GM21528 (cell line): ENCODE results near the gene TUT1.
"Not testable (repeated sequence)": the region's sequence is repeated elsewhere in the genome, so short reads cannot be mapped to it uniquely, and the experiment has no call there.

Experiments used
- ATAC-seq: cut with Tn5 transposase; IDR thresholded peaks from one replicate; pipeline ENCODE4 v1.9.1; 2021; ENCODE audit warnings: mild to moderate bottlenecking, moderate library complexity; ENCODE audit not compliant: unreplicated experiment, low FRiP score

TUT1 gene

DNA sequence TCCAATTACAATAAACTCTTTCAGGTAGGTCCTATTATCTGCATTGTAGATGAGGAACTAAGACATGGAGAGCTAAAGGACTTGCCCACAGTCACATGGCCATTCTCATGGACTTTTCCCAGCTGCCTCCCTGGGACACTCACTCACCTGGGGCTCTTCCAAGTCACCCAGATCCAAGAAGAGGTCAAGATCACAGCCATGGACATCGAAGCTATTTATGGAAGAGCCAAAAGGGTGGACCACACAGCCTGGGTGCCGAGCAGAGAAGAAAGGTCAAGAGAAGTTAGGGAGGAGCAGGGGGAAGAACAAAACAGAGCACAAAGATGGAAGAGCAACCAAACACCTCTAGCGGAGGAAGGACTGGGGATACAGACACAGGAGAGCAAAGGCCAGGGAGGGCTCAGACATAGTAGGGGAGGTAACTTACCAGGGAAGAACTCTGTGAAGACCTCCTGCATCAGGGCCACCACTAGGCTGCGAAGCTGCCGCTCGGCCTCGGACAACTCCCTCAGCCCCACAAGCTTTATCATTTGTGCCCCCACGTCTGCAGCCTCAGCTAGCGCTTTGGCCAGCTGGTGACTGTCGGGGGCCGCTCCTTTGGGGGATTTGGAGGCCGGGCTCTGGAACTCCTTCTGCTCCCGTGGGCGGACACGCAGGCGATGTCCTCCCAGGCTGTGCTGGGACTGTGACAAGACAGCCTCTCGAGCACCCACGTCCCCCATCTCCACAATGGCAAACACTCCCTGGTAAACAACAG lies 10.2 kb downstream of the TUT1 start:
- ATAC-seq: no peak

DNA sequence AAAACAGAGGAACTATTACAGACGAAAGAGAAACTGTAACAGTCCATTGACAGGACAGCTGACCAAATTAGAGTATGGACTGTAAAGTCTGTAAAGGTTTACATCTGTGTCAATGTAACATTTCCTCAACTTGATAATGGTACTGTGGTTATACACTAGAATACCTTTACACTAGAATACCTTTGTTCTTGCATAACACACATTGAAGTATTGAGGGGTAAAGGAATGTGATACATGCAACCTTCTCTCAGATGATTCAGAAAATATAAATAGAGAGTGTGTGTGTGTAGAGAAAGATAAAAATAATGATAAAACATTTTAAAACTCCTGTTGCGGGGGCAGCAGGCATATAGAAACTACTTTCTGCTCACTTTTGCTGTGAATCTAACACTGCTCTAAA lies 12.1 kb downstream of the TUT1 start:
- ATAC-seq: no peak

DNA sequence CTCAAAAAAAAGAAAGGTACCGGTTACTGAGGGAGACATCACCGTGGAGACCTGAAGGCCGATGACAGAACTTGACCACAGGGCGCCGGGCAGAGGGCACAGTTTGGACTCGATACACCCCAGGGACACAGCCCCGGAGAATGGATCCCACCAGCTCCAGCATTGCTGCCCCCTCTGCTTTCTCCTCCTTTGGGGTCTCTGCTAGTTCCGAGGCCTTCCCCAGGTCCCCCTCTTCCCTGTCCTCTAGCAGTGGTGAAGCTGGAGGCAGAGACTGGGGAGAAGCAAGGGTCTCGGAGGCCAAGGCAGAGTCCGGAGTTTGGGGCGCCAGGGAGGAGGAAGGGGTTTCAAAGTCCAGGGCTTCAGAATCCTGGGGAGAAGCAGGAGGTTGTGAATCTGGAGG lies 12.8 kb downstream of the TUT1 start:
- ATAC-seq: no peak

DNA sequence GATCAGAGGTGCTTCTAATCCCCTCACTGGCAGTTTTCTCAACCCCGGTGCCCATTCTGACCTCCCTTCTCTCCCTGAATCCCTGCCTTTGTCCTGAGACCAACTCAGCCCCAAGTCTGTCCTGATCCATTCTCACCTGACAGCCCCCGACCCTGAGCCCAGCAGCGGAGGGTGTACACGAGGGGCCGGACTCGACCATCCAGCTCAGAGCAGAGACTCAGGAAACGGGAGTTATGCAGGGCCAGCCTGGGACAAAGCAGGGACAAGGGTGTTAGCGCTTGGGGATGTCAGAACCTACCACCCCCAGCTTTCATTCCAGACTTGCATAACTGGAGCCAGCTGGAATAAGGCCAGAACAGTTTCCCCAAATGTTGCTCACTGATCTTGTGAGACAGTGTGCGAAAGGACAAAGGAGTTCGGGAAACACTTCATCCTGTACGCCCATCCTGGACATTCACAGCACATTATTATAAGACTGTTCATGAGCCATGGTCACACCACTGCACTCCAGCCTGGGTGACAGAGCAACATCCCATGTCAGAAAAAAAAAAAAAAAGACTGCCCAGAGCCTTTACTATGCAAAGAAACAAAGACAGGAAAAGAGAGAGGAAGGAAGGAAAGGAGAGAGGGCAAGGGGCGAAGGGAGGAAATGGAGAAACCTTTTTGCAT lies 14.1 kb downstream of the TUT1 start:
- no peak for ATAC-seq

DNA sequence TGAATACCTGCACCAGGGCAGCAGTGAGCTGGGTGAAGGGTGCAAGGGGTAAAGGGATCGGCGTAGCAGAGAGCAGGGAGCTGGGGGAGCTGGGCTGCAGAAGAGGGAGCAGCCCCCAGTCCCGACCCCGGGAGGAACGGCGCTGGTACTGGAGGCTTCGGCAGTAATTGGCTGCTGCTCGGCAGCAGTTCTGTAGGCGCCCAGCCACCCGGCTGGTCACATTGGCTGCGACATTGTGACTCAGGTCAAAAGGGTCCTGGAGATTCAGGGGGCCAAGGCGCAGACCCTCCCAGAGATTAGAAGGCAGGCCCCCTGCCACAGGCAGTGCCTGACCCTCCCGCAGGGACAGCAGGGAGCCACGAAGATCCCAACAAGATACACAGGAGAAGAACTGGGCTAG lies 15.5 kb downstream of the TUT1 start:
- no peak for ATAC-seq

DNA sequence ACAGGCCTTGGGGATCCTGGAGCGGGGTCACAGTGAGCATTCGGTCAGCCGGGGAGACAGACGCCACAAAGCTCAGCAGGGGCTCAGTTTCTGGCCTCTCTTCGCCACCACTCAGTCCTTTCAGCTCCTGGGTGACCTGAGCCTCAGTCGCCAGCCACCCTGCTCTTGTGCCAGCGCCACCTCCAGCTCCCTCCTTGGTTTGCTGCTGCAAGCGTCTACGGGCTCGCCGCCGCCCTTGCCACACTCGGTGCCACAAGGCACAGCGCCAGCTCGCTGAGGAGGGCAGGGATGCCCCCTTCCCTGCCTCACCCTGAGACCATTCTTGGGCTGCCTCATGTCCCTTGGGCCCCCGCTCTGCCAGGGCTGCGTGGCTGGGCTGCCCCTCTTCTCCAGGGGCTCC lies 16.2 kb downstream of the TUT1 start:
- ATAC-seq: no peak

DNA sequence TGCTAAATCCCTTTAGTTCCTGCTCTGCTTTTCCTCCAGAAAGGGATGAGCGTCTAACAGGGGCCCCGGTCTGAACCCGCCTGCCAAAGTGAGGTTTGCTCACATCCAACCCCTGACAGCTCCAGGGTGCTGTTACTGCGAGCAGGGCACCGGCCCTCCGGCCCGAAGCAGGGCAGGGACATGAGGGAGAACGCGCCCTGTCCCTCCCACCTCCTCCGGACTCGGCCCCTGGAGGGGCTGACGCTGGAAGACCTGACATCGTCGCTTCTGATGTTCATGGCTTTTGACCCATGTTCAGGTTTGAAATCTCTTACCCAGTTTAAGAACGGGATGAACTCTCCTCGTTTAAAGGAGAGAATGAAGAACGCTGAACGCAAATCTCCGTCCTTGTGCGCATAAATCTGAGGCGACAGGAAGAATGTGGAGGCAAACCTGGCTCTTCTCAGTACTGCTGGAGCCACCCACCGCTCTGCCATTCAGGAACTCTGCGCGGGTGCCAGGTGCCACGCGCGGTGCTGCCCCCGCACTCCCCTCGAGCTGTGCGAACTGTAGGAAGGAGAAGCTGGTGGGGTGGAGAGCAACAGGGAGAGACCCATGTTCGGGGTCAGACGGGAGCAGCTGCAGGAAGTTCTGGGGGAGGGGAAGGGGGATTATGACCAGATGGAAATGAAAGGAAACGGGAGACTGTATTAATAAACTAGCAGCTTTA lies 16.8 kb downstream of the TUT1 start:
- ATAC-seq: peak; percentile 14

DNA sequence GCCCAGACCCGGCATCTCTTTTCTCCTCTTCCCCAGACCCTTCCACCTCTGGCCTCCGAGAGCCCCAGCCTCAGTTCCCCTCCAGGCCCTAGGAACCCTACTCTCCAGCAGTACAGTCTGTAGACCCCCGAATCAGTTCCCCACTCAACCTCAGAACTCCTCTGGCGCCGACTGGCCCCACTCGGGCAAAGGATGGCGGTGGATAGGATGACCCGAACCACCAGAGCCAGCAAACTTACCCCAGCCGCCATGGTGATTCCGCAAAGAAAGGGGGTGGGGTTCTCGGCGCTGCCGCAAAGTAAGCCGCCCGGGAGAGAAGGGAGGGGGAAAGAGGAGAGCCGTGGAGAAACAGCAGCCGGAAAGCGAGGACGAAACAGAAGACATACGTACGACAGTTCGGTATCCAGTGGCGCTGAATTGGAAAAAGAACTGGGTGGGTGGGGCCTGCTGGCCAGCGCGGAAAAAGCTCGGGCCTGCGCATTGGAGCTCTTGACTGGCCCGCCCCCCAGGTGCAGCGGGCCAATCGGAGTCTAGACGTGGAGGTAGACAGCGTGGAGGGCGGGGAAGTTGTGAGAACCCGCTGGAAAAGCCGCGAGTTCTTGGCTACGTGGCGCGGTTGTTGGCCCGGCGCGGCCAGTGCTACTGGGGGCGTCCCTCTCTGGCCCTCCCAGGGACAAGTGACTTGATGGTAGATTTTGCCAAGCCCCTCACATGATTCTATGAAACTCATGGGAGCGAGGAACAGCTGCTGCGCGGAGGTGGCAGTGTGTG lies 17.5 kb downstream of the TUT1 start, which contains the start of gene EEF1G:
Gene EEF1G (minus strand): TSS at position 300 of the 771 bp plus-strand sequence. CDS start 49 bp downstream, at position 251.
- ATAC-seq: peak; percentile 80

DNA sequence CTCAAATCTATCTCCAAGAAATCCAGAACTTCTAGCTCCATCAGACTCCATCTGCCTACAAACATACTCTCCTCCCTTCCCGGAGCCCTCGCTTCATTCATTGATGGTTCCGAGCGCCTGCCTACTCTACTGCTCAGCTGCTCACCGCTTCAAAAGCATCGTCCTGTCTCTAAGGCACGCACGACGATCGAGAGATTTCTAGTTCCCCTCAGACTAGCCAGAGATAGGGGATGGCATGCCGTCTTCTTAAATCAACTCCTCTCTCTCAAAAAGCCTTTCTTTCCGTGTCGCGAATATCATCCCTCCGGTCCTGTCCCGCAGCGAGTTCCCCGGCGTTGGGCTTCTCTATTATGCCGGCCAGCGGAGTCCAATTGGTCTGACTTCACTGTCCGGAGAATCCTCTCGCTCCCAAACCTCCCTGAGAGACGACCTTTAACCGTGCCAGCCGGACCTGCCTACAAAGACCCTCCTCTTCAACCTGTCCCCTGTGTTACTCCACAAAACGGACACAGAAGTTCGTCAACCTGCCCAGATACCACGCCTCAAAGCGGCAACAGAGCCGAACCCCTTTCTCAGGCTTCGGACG lies 18.2 kb downstream of the TUT1 start:
- no peak for ATAC-seq

DNA sequence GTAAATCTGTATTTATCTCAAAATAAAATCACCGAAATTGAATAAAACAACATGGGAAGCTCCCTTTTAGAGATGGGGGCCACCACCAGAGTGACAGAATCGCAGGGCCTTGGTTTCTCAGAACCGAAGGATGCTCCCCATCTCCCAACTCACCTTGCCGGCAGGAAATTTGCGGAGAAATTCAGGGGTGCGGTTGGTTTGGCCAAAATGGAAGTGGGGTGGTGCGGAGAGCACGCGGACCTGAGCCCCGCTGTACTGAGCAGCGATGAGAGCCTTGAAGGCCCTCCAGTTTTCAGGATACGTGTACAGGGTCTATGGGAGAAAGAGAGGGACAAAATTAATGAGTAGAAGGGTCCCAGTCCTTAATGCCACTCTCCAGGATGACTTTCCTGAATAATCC lies 18.9 kb downstream of the TUT1 start:
- no peak for ATAC-seq

DNA sequence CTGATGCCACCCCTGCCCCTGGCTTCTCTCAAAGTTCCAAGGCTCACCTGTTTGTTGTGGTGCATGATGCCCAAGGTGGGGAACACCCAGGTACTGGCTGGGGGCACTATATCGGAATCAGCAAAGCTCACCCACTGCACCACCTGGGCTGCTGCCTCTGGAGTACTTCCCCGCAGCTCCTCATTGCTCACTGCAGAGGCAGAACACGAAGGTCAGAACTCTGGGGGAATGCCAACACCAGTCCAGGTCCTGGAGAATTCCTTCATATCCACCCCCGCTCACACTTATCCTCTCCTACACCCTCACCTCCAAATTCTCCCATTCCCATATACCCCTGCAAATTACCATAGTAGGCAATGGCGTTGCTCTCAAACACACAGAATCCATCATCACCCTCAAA lies 19.8 kb downstream of the TUT1 start:
- ATAC-seq: not testable (repeated sequence)

DNA sequence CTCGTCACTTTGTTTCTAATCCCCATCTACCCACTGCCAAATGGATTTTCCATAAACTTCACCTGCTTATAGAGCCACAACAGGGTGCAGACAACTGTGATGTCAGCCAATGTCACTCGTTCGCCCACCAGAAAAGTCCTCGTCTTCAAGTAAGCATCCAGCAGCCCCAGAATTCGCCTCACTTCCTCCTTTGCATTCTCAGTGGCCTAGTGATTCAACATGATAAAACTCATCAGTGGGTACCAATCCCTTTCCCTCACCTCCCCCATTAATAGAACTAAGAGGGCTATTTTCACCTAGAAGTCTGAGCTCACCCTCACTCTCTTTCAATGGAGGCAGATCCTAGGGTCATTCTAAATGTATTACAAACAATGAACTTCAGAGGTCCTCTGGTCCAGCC lies 20.4 kb downstream of the TUT1 start:
- ATAC-seq: not testable (repeated sequence)

DNA sequence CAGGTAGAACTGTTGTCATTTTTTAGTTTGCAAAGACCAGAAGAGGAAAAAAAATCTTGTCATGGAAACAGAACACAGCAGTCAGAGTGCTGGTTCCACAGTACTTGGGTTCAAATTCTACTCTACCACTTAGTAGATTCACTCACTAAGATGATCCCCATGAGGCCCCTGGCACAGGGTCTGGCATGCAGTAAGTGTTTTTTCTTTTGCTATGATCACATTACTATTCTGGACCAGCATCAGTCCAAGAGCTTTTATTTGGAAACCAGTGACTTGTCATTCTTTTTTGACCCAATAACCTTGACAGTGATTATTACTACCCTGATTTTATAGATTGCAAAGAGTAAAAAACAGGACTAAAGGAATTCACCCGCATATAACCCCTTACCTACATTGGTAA lies 21.7 kb downstream of the TUT1 start:
- no peak for ATAC-seq

DNA sequence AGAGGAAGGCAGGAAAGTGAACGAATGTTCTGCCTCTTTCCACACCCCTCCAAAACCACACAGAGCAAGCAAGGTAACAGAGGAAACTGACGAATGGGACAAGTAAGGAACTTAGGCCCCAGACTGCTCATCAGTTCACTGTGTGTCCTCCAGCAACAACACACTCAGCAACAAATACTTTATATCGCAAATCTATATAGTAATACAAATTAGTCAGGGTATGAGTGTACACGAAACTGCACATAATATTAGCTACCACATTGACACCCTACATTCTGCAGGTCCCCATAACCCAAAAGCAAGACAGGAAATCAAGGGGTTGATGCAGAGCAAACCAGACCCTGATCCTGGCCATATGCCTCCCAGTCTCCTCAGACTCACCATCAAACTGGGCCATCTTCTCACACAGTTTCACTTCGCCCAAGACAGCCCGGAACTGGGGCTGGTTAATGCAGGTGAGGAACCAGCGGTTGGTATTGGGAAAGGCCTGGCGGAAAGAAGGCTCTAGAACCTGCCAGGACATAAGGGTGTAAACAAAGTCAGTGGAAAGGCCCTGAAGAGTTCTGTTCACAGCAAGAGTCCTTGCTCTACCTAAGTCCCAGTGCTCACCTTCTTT lies 24.2 kb downstream of the TUT1 start:
- no peak for ATAC-seq

DNA sequence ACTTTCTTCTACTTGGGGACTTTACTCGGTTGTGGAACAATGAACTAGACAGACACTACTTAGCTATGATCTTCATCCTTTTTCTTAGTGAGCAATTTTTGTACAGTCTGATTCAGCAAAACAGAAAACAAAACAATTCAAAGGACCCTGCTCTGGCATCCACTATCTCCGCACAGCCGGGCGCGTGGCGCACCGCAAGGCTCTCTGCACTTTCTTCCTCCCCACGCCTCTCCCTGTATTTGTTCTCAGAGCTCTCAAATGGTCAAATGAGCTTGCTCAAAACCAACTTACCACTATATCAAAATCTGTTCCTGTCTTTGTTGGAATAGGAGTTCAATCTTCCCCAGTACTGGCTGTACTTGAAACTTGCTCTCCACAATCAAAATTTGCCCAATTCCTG lies 25.1 kb downstream of the TUT1 start:
- ATAC-seq: no peak

DNA sequence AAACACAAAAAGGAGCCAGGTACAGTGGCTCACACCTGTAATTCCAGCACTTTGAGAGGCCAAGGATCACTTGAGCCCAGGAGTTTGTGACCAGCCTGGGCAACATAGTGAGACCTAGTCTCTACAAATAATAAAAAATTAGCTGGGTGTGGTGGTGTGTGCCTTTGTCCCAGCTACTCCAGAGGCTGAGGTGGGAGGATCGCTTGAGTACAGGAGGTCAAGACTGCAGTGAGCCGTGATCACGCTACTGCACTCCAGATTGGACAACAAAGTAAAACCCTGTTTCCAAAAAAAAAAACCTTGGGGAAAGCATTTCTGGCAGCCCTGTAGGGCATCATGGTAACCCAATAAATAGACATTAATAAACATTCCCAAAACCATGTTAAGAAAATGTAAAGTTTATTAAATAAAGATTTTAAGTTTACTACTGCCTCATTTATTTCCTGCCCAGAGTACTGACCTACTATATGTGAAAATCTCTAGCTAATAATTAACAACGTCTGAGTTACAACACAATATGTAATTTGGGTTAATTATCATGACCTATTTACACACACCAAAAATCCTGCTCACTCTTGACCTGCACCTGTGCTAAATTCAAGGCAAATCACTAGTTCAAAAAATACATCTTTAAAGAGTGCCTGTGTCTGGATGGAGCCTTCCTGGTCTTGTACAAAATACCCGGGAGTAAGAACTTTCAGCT lies 26.1 kb downstream of the TUT1 start:
- no peak for ATAC-seq

DNA sequence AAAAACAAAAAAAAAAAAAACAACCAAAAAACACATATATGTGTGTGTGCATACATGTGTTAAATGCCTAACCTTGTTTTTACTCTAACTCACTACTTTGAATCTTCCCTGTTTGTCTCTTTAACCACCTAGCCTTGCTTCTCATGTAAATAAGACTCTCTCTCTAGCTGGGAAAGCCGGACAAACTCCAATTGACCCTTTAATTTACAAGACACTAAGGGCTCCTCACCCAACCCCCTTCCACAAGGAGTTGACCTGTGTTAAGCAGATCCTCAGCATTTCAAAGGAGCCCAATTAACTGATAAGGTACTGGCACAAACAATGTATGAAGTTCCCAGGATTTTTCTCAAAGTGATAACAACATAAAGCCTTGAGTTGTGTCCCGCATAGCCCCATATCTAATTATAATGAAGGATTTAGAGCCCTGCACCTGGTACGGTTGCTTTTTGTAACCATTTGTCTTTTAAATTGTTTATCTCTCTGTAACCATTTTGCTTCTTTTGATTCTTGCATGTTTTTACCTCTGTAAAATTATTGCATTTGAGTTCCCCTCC lies 29.6 kb downstream of the TUT1 start:
- ATAC-seq: not testable (repeated sequence)

DNA sequence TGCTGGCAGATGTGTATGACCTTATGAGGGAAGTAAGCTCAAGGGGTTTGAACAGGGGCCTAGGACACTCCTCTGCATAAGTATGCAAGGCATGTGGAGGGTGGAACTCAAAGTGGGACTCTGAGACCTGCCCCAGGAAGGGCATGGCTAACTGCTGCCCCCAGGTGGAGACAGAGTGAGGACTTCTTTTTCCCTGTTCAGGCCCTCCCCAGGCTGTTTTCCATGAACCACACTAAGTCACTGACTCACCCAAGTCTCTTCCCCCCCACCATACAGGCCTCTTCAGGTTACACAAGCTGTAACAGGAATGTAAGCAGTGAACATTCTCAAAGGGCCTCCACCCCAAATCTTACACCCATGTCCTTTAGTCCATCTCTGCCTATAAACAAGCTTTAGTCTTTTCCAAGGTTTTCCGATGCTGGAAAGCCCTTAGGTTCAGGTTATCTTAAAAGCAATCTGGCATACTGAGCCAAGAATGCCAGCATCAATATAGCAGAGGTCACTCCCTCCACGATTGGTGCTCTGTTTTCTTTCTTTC lies 30.7 kb downstream of the TUT1 start:
- no peak for ATAC-seq

DNA sequence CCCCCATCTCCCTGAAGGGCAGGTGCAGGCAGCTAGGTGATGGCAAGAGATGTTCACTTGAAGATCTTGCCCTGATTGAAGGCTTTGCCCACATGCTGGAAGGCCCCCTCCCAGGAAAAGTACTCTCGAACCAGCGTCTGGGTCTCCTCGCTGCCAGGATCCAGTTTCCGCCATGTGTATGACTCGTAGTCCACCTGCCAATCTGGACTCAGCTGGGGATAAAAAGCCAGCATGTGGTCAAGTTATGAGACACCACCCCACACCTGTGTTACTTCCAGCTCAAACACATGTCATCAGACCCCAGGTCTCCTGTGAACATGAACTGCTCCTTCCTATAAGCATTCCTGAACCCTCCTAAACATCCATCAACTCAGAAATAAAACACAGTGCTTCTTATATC lies 31.7 kb downstream of the TUT1 start:
- ATAC-seq: not testable (repeated sequence)
